NCI-H345 (cell line): ENCODE data around the gene BAZ2B.
"Not testable (repeated sequence)": the region's sequence is repeated elsewhere in the genome, so short reads cannot be mapped to it uniquely, and the experiment has no call there.

Source experiments
- DNase-seq: peaks from one replicate; lab custom pipeline; 2025; lab: John Stamatoyannopoulos, UW

Gene BAZ2B, protein sequence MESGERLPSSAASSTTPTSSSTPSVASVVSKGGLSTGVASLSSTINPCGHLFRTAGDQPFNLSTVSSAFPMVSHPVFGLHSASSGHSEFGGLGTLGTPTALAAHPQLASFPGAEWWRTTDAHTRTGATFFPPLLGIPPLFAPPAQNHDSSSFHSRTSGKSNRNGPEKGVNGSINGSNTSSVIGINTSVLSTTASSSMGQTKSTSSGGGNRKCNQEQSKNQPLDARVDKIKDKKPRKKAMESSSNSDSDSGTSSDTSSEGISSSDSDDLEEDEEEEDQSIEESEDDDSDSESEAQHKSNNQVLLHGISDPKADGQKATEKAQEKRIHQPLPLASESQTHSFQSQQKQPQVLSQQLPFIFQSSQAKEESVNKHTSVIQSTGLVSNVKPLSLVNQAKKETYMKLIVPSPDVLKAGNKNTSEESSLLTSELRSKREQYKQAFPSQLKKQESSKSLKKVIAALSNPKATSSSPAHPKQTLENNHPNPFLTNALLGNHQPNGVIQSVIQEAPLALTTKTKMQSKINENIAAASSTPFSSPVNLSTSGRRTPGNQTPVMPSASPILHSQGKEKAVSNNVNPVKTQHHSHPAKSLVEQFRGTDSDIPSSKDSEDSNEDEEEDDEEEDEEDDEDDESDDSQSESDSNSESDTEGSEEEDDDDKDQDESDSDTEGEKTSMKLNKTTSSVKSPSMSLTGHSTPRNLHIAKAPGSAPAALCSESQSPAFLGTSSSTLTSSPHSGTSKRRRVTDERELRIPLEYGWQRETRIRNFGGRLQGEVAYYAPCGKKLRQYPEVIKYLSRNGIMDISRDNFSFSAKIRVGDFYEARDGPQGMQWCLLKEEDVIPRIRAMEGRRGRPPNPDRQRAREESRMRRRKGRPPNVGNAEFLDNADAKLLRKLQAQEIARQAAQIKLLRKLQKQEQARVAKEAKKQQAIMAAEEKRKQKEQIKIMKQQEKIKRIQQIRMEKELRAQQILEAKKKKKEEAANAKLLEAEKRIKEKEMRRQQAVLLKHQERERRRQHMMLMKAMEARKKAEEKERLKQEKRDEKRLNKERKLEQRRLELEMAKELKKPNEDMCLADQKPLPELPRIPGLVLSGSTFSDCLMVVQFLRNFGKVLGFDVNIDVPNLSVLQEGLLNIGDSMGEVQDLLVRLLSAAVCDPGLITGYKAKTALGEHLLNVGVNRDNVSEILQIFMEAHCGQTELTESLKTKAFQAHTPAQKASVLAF (N-terminal part only)

DNA sequence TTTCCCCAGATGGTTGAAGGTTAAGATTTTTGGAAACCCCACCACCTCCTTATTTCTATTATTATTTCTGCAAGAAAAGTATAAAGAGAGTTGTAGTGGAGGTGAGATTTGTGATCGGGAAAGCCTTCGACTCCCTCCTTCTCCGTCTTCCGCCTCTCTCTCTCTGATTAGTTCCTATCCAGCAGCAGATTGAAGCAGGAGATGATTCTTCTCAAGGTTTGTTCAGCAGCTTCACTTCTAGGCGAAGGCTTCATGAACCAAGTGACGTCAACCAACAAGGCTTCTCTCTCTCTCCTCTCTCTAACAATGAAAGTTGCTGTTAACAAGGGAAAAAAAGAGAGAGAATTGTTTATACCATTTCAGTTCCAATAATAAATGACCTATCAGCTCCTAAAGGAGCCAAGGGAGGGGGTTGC is at the start of gene BAZ2B:
BAZ2B (minus strand) TSS at position 263 of the 416 bp plus-strand sequence. CDS start 137,829 bp downstream, outside the sequence.
- DNase-seq, result peak; percentile 37

DNA sequence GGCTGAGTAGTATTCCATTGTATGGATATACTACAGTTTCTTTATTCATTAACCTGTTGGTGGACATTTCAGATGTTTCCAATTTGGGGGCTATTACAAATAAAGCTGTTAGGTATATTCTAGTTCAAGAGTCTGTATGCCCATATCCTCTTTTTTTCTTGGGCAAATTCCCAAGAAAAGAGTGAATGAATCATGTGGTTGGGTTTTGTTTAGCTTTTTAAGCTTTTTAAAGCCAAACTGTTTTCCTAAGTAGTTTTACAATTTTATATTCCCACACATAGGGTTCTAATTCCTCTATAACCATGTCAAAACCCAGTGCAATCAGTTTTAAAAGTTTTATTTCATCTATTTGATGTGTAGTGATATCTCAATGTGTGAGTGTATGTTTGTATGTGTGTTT is 44.9 kb upstream of the BAZ2B start:
- DNase-seq, result no peak

DNA sequence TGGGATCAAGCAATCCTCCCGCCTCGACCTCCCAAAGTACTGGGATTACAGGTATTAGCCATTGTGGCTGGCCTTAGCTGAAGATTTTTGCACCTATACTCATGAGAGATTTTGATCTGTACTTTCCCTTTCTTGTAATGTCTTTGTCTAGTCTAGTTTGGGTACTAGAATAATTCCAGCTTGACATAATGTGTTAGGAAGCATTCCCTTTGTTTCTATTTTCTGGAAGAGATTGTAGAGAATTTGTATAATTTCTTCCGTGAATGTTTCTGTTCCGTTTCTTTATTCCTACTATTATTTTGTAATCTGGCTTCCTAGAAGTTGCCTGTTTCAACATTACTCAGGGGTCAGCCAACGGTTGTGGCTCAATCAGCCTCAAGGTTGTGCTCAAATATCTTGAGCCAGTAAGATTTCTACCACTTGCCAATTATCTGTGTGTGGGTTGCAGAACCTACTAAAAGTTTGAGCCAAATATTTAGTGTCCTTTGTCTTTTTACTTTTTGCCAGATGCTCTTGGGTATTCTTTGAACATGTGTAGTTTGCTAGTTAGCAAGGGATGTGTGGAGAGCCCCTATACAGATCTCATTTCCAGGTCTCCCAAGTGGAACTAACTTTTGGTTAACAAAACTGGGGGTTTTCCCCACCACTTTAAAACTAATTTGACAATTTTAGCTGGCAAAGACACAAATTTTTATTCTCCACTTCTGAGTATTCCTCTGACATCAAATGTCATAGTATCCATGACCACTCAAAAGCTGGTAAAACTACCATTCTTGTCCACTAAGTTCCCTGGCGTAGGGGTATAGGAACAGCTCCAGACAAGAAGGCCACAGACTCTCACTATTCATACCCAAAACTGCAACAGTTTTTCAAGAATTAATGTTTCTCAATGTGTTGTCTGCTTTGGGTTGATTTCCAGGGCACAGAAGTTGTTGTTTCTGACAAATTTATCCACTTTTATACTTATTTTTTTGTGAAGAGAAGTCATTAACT is 42.8 kb upstream of the BAZ2B start:
- DNase-seq, result no peak

DNA sequence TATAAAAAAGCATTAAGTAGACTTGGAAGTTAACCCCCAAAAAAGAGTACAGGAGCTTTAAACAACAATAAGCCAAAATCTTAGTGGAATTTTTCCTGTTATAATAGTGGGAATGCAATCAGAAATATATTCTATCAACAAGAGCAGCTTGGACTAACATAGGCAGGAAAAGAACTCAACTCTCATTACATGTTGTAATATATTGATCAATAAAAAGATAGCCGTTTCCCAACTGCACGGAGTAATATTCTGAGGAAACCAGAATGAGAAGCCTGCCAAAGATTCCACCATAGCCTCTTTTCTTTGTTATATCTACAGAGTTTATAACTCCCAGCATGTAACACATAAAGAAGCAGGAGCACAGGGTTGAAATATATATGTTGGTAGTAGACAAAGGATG is 37.6 kb upstream of the BAZ2B start:
- no peak for DNase-seq

DNA sequence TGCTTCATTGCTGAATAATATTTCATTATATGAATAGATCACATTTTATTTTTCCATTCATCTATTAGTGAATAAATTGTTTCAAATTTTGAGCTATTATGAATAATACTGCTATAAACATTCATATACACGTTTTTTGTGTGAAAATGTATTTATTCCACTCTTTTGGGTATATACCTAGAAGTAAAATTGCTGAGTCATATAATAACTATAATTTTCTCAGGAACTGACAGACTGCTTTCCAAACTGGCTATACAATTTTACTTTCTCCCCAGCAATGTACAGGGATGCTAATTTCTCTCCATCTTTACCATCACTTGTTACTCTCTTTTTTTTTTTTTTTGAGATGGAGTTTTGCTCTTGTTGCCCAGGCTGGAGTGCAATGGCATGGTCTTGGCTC is 35.5 kb upstream of the BAZ2B start:
- DNase-seq, result no peak

DNA sequence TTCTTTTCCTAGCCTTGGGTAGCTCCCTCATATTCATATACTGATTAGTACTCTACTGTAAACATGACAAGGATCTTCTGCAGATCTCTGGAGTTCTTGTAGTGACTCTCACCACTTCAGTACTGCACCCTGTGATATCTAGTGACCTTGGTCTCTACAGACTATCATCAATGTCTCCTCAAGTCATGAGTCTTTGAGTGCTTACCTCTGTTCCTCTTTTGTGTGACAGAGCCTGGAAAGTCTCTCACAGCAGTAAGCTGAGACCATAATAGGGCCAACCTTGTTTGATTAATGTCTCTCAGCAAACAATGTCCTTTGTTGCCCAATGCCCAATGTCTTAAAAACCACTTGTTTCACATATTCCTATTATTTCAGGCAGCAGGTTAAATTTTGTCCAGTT is 34.2 kb upstream of the BAZ2B start:
- DNase-seq, result no peak

DNA sequence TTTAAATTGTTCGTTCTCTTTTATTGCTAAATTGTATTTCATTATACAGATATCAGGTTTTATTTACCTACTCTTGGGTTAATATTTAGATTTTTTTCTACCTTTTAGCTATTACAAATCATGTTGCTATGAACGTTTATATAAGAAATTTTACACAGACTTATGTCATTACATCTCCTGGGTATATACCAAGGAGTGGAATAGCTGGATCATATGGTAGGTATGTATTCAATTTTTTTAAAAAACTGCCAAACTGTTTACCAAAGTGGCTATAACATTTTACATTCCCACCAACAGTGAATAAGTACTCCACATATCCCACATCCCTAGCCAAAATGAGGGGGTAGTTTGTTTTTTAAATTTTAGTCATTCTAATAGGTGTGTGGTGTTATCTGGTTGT is 32.3 kb upstream of the BAZ2B start:
- DNase-seq, result no peak

DNA sequence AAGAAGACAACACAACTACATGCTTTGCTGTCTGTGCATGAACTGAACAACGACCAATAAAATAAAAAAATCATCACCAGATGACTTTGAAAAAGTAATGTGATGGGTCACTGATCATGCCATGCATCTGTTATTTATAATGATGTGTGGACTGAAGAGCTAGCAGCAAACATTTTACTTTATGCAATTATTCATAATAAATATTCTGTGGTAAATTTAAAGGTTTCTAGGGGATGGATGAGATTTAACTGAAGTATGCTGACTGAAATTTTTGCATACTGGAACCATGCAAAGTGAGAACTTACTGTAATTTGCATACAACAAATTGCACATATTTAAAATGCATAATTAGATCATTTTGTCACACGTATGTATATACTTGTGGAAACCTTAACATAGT is 31.3 kb upstream of the BAZ2B start:
- DNase-seq, result no peak

DNA sequence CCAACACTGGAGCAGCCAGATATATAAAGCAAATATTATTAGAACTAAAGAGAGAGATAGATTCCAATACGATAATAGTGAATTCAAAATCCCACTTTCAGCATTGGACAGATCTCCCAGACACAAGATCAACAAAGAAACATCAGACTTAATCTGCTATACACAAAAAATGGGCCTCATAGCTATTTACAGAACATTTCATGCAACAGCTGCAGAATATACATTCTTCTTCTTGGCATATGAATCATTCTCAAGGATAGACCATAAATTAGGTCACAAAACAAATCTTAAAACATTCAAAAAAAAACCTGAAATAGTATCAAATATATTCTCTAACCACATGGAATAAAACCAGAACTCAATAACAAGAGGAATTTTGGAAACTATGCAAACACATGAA is 23.8 kb upstream of the BAZ2B start:
- no peak for DNase-seq

DNA sequence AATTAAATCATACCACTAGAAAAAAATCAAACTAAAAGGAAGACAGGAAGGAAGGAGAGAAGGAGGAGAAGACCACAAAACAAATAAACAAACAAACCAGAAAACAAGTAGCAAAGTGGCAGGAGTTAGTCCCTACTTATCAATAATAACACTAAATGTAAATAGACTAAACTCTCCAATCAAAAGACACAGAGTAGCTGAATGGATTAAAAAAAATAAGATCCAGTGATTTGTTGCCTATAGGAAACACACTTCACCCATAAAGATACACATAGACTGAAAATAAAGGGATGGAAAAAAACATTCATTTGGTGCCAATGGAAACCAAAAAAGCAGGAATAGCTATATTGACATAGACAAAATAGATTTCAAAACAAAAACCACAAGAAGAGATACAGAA is 23.4 kb upstream of the BAZ2B start:
- DNase-seq, result no peak

DNA sequence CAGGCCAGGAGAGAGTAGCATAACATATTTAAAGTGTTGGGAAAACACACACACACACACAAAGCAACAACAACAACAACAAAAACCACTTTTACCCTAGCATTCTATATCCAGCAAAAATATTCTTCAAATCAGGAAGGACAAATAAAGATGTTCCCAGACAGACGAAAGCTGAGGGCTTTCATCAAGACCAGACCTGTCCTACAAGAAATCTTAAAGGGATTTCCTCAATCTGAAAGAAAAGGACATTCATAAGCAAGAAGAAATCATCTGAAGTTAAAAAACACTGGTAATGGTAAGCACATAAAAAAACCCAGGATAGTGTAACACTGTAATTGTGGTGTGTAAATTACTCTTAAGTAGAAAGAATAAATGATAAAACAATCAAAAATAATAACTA is 22.7 kb upstream of the BAZ2B start:
- no peak for DNase-seq

DNA sequence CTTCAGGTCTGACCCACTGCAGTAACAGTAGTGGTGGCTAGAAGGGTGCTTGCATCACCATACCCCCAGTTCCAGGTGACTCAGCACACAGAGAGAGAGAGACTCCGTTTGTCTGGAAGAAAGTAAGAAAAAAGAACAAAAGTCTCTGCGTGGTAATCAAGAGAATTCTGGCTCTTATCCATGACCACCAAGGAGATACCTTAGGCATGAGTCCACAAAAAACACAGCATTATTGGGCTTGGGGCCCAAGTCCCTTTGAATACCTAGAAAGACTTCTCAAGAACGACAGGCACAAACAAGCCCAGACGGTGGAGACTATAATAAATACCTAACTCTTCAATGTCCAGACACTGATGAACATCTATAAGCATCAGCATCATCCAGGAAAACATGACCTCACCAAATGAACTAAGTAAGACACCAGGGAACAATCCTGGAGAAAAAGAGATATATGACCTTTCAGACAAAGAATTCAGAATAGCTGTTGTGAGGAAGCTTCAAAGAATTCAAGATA is 21.7 kb upstream of the BAZ2B start:
- DNase-seq, result no peak

DNA sequence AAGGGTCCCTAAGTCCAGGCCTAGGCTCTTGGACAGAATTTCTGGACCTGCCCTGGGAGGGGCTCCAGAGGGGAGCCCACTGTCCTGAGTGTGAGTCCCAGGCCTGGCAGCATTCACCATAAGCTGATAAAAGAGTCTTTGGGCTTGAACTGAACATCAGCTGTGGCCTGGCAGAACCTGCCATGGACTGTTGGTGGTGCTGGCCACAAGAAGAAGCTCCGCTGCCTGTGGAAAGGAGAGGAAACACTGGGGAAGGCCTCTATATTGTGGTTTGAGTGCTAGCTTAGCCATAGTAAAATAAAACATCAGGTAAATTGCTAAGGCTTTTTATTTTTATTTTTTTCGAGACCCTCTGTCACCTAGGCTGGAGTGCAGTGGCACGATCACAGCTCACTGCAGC is 20.9 kb upstream of the BAZ2B start:
- DNase-seq, result no peak

DNA sequence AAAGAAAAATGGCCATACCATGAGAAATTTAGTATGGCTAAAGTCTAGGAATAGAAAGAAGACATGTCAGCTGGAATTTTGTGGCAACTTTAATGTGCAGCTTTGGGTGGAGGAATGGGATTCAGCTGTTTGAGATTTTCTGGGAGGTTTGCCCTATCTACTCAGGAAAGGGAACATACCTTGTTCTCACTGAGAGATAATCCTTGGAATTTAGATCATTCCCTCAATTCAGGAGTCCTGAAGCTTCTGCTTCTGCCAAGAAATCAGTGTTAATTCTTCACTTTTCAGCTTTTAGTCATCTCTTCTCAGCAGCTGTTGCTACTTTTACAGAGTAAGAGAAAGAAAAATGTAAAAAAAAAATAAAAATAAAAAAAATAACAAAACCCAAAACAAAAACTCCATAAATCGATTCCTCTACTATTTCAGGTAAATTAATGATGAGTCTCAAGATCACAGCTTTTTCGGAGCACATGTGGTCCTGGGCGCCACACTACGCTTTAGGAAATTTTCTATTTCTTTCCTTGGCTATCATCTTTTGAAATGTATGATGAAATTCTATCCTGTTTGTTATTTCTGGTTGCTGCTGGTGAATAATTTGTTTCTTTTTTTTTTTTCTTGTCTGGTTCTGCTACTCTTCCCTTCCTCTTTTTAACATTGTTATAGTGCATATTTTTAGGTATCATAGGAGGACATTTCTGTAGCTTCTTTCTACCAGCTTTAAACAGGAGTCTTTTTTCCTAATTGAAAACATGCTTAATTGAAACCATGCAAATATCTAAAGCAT is 18.9 kb upstream of the BAZ2B start:
- no peak for DNase-seq

DNA sequence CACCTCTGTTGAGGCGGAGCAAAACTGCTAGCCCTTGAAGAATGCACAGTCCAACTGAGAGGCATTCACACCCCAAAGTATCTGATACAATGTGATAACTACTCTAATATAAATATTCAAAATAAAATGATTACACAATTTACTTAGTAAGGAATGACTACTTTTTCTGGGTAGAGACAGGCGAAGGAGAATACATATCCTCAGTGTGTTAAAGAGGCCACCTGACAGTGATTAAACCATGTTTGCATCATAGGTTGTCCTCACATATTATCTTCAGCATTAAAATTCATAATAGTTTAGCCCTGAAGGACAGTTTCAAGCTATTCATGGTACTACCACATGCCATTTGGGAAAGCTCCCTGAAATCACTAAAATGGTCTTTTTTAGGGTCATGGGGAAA is 16.9 kb upstream of the BAZ2B start:
- DNase-seq, result no peak

DNA sequence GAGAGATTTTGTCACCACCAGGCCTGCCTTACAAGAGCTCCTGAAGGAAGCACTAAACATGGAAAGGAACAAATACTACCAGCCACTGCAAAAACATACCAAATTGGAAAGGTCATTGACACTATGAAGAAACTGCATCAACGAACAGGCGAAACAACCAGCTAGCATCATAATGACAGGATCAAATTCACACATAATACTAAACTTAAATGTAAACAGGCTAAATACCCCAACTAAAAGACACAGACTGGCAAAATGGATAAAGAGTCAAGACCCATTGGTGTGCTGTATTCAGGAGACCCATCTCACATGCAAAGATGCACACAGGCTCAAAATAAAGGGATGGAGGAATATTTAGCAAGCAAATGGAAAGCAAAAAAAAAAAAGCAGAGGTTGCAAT is 9.3 kb upstream of the BAZ2B start:
- not testable (repeated sequence) for DNase-seq

DNA sequence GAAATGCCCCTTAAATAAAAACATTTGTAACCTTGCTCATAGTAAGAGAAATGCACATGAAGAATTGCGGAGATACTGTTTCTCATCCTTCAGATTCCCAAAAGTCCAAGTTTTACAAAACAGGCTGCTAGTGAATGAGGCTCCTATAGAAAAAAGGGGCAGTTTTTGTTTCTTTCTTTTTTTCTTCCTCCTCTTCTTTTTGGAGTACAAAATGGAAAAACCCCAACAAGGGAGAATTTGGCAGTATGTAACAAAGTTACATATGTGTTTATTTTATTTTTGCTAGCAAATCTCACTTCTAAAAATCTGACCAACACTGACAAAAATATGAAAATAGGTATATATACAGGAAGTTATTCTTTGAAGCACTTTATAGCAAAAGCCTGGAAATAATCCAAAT is 7.1 kb upstream of the BAZ2B start:
- no peak for DNase-seq

DNA sequence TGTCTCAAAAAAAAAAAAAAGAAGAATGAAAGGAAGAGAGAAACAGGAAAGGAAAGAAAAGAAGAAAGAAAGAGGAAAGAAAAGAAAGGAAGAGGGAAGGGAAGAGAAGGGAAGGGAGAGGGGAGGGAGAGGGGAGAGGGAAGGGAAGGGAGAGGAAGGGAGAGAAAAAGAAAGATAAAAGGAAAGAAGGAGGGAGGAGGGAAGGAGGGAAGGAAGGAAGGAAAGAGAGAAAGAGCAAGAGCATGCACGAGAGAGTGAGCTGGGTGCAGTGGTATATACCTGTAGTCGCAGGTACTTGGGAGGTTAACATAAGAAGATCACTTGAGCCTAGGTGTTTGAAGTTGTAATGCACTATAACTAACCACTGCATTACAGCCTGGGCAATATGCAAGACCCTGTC is 6.6 kb upstream of the BAZ2B start:
- DNase-seq, result no peak

DNA sequence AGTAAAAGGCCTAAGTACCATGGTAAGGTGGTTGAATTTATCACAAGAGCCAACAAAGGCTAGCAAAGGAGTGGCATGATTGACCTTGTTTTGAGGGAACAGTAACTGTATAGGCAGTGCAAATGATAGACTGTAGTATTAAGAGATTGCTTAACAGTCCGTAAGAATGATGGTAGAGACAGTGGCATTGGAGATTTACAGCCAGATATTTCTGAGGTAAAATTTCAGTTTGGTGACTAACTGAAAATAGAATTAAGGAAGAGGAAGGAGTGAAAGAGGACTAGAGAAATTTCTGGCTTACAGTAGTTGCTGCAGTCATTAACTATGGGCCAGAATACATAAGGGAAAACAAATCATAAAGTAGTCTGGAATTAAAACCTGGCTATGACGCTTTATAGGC is 4.4 kb upstream of the BAZ2B start:
- DNase-seq, result no peak

DNA sequence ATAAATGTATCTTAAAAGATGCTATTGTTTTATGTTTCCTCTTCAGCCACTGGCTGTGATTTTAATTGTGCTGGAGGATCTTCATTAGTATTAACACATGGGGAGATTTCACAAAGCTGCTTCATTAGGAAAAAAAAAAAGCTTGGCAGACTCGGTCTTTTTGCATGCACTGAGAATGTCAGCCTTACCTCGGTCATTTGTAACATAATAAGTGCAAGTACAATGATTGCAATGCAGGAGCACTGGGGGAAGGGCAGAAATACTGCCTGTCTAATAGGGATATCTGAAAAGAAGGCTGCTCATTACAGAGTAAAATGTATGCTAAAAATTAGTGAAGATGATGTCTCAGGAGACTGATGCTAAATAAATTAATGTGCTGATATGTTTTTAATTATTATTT is 1.3 kb upstream of the BAZ2B start:
- no peak for DNase-seq
